ENCODE measurements around the gene FBXL19.

Gene FBXL19

GRCh38 chr16:30964574-30965226 lies 41.3 kb downstream of the FBXL19 start:
- DNase-seq (ENCODE audit: low spot score) = no peak

GRCh38 chr16:30965436-30965835 lies 42.1 kb downstream of the FBXL19 start:
- DNase-seq (ENCODE audit: low spot score) = no peak

GRCh38 chr16:30966033-30966619 lies 42.8 kb downstream of the FBXL19 start:
- DNase-seq (ENCODE audit: low spot score) = no peak

DNA sequence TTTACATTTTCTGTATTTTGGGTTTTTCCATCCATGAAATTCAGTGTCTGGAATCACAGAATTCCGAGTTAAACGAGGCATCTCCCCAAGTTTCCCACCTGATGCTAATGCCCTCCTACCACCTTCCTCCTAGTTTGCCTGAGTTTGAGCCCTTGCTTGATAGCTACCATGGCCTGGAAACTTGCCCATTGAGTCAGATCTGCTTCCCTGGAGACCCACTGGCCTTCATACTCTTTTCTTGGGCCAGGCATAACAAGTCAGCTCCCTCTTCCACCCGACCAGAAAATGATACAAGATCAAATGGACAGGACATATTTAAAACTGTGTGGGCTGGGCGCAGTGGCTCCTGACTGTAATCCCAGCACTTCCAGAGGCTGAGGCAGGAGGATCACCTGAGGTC lies 44.4 kb downstream of the FBXL19 start:
- DNase-seq (ENCODE audit: low spot score) = no peak

DNA sequence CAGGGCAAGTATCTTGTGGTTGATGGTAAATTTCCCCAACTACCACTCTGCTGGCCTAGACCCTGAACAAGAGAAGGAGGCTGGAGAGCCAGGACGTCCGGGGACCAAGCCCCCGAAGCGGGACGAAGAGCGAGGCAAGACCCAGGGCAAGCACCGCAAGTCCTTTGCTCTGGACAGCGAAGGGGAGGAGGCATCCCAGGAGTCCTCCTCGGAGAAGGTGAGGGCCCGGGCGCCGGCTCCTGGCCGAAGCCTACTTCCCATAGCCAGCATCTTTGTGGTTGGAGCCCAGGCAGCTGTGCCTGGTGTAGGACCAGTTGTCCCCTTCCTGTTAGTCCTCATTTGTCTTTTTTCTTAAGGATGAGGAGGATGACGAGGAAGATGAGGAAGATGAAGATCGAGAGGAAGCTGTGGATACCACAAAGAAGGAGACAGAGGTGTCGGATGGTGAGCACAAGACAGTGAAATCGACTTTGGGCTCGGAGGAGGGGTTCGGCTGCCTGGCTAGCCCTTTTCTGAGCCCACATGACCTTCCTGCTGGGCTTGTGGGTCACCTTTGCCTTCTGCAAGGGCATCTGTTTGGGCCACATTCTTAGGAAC lies 46.0 kb downstream of the FBXL19 start:
- no peak for DNase-seq (ENCODE audit: low spot score)

DNA sequence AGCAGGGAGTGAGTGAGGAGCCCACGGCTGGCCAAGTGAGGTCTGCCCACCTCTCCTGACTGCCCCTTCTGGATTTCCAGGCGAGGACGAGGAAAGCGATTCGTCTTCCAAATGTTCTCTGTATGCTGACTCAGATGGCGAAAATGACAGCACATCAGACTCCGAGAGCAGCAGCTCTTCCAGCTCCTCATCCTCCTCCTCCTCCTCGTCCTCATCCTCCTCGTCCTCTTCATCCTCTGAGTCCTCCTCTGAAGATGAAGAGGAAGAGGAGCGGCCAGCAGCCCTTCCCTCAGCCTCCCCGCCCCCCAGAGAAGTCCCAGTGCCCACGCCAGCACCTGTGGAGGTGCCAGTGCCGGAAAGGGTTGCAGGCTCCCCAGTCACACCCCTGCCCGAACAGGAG lies 47.9 kb downstream of the FBXL19 start:
- DNase-seq (ENCODE audit: low spot score) = no peak

GRCh38 chr16:30972872-30973271 lies 49.5 kb downstream of the FBXL19 start:
- no peak for DNase-seq (ENCODE audit: low spot score)

- no peak for DNase-seq (ENCODE audit: low spot score)
Measured at GRCh38 chr16:30974348-30974747, 51.0 kb downstream of the FBXL19 start.

GRCh38 chr16:30976486-30976885 lies 53.1 kb downstream of the FBXL19 start:
- DNase-seq (ENCODE audit: low spot score) = no peak

GRCh38 chr16:30977502-30977901 lies 54.1 kb downstream of the FBXL19 start:
- no peak for DNase-seq (ENCODE audit: low spot score)

- DNase-seq (ENCODE audit: low spot score) = no peak
Measured at GRCh38 chr16:30979170-30980022, 56.0 kb downstream of the FBXL19 start.

DNA sequence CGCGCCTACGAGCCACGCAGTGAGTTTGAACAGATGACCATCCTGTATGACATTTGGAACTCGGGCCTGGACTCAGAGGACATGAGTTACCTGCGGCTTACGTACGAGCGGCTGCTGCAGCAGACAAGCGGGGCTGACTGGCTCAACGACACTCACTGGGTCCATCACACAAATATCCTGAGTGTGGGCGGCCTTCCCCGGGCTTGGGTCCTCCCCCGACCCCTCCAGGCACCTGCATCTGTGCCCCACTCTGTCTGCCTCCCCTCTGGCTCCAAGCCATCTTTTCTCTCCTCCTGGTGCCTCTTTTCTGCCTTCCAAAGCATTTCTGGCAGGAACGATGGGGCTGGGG lies 56.6 kb downstream of the FBXL19 start:
- DNase-seq (ENCODE audit: low spot score) = no peak

GRCh38 chr16:30980434-30980833 lies 57.1 kb downstream of the FBXL19 start:
- DNase-seq (ENCODE audit: low spot score) = no peak

- DNase-seq (ENCODE audit: low spot score) = no peak
Measured at GRCh38 chr16:30980959-30981358, 57.6 kb downstream of the FBXL19 start.

GRCh38 chr16:30982548-30983288 lies 59.3 kb downstream of the FBXL19 start:
- DNase-seq (ENCODE audit: low spot score) = peak; percentile 90

DNA sequence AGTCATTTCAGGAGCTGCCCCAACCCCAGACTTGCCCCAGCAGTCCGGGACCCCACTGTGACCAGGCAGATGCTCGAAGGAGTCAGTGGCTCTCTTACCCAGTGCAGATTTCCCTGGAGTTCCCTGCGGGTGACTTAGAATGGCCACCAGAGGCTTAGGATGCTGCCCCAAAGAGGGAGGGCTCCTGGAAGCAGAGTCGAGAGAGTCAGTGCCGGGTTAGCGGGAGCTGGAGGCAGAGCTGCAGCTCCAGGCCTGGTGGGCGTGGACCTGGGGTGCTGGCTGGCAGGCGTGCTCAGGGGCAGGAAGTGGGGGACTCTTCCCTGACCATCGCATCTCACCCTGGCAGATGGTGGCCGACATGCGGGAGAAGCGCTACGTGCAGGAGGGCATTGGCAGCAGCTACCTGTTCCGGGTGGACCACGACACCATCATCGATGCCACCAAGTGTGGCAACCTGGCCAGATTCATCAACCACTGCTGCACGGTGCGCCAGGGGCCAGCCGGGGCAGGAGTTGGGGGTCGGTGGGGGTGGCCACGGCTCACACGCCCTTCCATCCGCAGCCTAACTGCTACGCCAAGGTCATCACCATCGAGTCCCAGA lies 60.0 kb downstream of the FBXL19 start:
- DNase-seq (ENCODE audit: low spot score) = no peak

GRCh38 chr16:30983898-30984610 lies 60.7 kb downstream of the FBXL19 start:
- no peak for DNase-seq (ENCODE audit: low spot score)

DNA sequence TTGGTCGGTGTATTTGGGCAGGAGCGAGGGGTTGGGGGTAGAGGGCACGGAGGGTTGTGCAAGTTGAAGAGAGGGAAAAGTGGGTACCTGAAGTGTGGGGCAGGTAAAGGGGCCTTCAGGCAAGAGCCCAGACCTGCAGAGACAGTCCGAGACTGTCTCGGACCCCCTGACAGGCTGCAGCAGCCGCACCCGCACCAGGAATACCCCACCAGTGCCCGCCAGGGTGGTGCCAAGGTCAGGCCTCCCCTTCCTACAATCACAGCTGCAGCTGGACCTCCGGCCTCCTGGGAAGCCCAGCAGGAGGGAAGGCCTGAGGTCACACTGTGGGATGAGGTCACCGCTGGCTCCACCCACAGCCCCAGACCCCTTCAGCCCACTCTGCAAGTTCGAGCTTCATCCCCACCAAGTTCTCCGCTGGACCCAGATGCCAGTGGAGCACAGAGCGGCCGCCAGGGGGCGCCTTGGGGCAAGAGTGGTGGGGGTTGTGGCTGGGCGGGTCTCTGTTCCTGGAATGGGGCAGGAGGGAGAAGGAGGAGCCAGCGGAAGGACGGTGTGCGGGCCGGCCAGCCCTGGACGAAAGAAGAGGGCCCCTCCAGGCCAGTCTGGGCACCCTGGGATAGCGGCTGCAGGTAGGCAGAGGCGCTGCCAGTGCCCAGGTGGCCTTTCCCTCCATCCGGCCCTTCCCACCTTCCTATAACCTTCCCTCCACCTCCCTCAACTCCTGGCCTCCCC lies 61.5 kb downstream of the FBXL19 start, which contains the start of gene HSD3B7:
Gene HSD3B7 (plus strand): TSS at position 539 of the 732 bp plus-strand sequence. CDS start 452 bp downstream, outside the sequence.
- peak; percentile 95 for DNase-seq (ENCODE audit: low spot score)

DNA sequence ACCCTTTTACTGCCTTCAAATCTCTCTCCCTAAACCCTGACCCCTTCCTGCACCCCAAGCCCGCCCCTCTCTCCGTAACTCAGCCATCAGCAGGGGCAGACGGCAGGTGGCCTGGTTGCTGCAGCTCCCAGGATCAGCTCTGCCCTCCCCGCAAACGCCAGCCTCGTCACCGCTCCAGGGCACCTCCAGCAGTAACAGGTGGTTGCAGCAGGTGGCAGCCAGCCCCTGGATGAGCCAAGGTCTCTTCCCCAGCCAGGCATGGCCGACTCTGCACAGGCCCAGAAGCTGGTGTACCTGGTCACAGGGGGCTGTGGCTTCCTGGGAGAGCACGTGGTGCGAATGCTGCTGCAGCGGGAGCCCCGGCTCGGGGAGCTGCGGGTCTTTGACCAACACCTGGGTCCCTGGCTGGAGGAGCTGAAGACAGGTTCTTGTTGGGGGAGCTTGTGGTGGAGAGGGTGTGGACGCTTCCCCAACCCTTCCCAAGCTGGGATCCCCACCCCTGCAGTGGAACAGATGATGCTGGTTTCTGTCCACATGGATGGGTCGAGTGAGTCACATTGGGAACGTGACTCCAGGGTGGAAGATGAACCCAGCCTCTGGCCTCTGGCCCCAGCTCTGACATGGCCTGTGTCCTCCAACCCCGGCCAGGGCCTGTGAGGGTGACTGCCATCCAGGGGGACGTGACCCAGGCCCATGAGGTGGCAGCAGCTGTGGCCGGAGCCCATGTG lies 62.2 kb downstream of the FBXL19 start:
- peak; percentile 75 for DNase-seq (ENCODE audit: low spot score)

All from AG08395 (cell line).